Measurements from ENCODE around the gene TUBB2A. TPM values are rescaled to one million over a fixed set of nuclear protein-coding genes. Genes with fewer than 3 reads are reported as not detected.

The TUBB2A gene
- total RNA-seq (2012; rRNA removed) (164 and 182 TPM in 2 replicates), polyA plus RNA-seq (2012; rRNA removed) (264 and 300 TPM in 2 replicates), Bru-seq, nascent RNA (percentile 61 among the genes with signal in this experiment), BruChase-seq, experiment 1, labeled RNA remaining after a 6-hour chase (percentile 63 among the genes with signal in this experiment), BruChase-seq, experiment 2, labeled RNA remaining after a 2-hour chase (percentile 56 among the genes with signal in this experiment)
- 161 and 414 TPM in 2 replicates for polyA plus RNA-seq (2012; cell fraction: cytosol; rRNA removed)
- 339 and 399 TPM in 2 replicates for polyA plus RNA-seq (2012; cell fraction: nucleus; rRNA removed; ENCODE audit: low replicate concordance)
- long read RNA-seq, transcript TUBB2A-201 (4 exons, 1,595 nt): major isoform, 72 of 150 reads
- long read RNA-seq, partial matches to known transcripts: 0 of 150 reads
- long read RNA-seq, other reads (novel, unspliced or antisense): 78 of 150 reads

GRCh38 chr6:3157131-3157933, at the start of gene TUBB2A:
Gene TUBB2A, minus strand, starts transcription at chr6:3157544. Its CDS starts 81 bp downstream, at chr6:3157463.
- Histone ChIP-seq H2AK9ac (replicated peaks; ENCODE audit: low read depth, low read length, poor library complexity) (peak within 1 kb of the TSS; percentile 98), H2AFZ (replicated peaks; ENCODE audit: low read length, poor library complexity) (peak within 1 kb of the TSS; percentile 75), H3K9me1 (ENCODE audit: insufficient read depth, low read length) (peaks cover 8% of the 10 kb centered on the region; the same call in 1 of the 2 replicates), H2AK5ac (ENCODE audit: low read depth, low read length) (peak within 1 kb of the TSS; percentile 89), H3K9ac (ENCODE audit: low read depth, low read length) (peak within 1 kb of the TSS; percentile 74), H3K4me1 (ENCODE audit: control insufficient read depth, insufficient read depth, low read length) (peaks cover 2% of the 10 kb centered on the region; the same call in 1 of the 2 replicates), H3K9me3 (ENCODE audit: control insufficient read depth, insufficient read depth, low read length) (no peaks in the 10 kb centered on the region), H3K4me2 (ENCODE audit: low read depth, low read length) (peak within 1 kb of the TSS; percentile 97), H3K27ac (ENCODE audit: insufficient read depth, low read length) (peak within 1 kb of the TSS; percentile 60), H4K5ac (ENCODE audit: low read depth, low read length) (peak within 1 kb of the TSS; percentile 80), H3K36me3 (ENCODE audit: control insufficient read depth, insufficient read depth, low read length) (peaks cover 14% of the 10 kb centered on the region), H2BK5ac (ENCODE audit: low read depth, low read length, poor library complexity, severe bottlenecking) (peak within 1 kb of the TSS; percentile 68), H3K27me3 (ENCODE audit: control insufficient read depth, insufficient read depth, low read length) (no peaks in the 10 kb centered on the region), H3K56ac (ENCODE audit: extremely low read depth, insufficient read depth, low read length) (peak within 1 kb of the TSS; percentile 85), H3K79me1 (ENCODE audit: low read depth in 1 of 2, low read length in 2 of 2) (peaks cover 10 to 34% of the 10 kb centered on the region in 2 experiments; a peak in 3 of 4 replicates), H2BK20ac (ENCODE audit: low read depth, low read length) (no peak within 1 kb of the TSS), H3K14ac (replicated peaks; ENCODE audit: low read depth, low read length) (peak within 1 kb of the TSS; percentile 89), H4K8ac (ENCODE audit: low read depth in 2 of 2, low read length in 2 of 2) (peak within 1 kb of the TSS; percentile 18 to 89), H3K4me3 (ENCODE audit: insufficient read depth, low read depth, low read length) (peak within 1 kb of the TSS; percentile 99), H3K18ac (ENCODE audit: low read depth, low read length) (peak within 1 kb of the TSS; percentile 59), H2BK120ac (ENCODE audit: low read depth, low read length) (peak within 1 kb of the TSS; percentile 62), H3K4ac (ENCODE audit: low read depth, low read length) (peak within 1 kb of the TSS; percentile 95), H3K23ac (ENCODE audit: low read depth, low read length) (peak within 1 kb of the TSS; percentile 93), H4K20me1 (ENCODE audit: insufficient read depth, low read length) (peaks cover 9% of the 10 kb centered on the region; the same call in 1 of the 2 replicates), H2BK15ac (ENCODE audit: low read depth, low read length) (peak within 1 kb of the TSS; percentile 16; the same call in 1 of the 3 replicates), H4K91ac (ENCODE audit: insufficient read depth, low read depth, low read length) (peak within 1 kb of the TSS; percentile 91)
- in situ Hi-C loops (cut with MboI; ENCODE audit: low sequenced_read_pairs) (no loop called here), dilution Hi-C loops (cut with HindIII; ENCODE audit: low sequenced_read_pairs, unreplicated experiment) (no loop called here), intact Hi-C loops (cut with micrococcal nuclease) (loop anchor here (1.0 to 2.0 kb wide), 3 partner anchors 51 to 101 kb away; partner anchors contain the start of gene PSMG4)
- ChIA-PET CTCF (interaction anchor here (0.6 to 2.7 kb wide), 5 partner anchors 12 to 94 kb away, joined by 3 to 11 read pairs (median 3); no protein-coding TSS in a partner anchor), POLR2A (ENCODE audit: unreplicated experiment) (interaction anchor here (0.6 to 1.8 kb wide), 2 partner anchors 90 to 105 kb away, joined by 3 to 5 read pairs; no protein-coding TSS in a partner anchor)
- no TSS peak for BruUV-seq (replicated peaks)
- DNase-seq (peak; percentile 78), ATAC-seq (ENCODE audit: low read depth) (peak; percentile 90)
- 0% methylated on average over 66 of the region's 95 CpGs; no CpG with 5 or more reads in 1 of the 2 experiments for WGBS, 2 experiments (ENCODE audit: extremely low coverage in 2 of 2, insufficient read length in 1 of 2)
- TF ChIP-seq BHLHE40 (IDR thresholded peaks at IDR 0.05; ENCODE audit: low read depth, low read length) (no peak), MAFK (IDR thresholded peaks at IDR 0.05; ENCODE audit: low read depth, low read length) (no peak), SMC3 (IDR thresholded peaks at IDR 0.05; ENCODE audit: low read depth, low read length) (peak; percentile 63), RCOR1 (IDR thresholded peaks at IDR 0.05; ENCODE audit: insufficient replicate concordance, low read length) (no peak), POLR2A (IDR thresholded peaks at IDR 0.05; ENCODE audit: low read depth, low read length) (peak; percentile 99), ELK1 (IDR thresholded peaks at IDR 0.05; ENCODE audit: borderline replicate concordance, low read depth, low read length) (no peak), CTCF (conservative IDR thresholded peaks at IDR 0.05; ENCODE audit: low read depth, low read length) (peak; percentile 85), FOS (IDR thresholded peaks at IDR 0.05; ENCODE audit: low read depth, low read length) (0 out of 2 replicates have a peak, but pooled peaks have one; percentile 17), RFX5 (IDR thresholded peaks at IDR 0.05; ENCODE audit: low read depth, low read length) (no peak), RAD21 (IDR thresholded peaks at IDR 0.05; ENCODE audit: low read length) (peak; percentile 62), MXI1 (IDR thresholded peaks at IDR 0.05; ENCODE audit: borderline replicate concordance, low read depth, low read length) (peak; percentile 72), NFE2L2 (IDR thresholded peaks at IDR 0.05; ENCODE audit: low read depth, low read length) (no peak), CHD1 (IDR thresholded peaks at IDR 0.05; ENCODE audit: low read depth, low read length) (no peak)

All from IMR-90 (cell line).